ENCODE measurements around the gene CYP2W1. TPM values are rescaled to one million over a fixed set of nuclear protein-coding genes. Genes with fewer than 3 reads are reported as not detected.

CYP2W1 gene
- total RNA-seq, 4 donors from 2014 or later: 11.7 to 31.6 (median 19.3) TPM

DNA sequence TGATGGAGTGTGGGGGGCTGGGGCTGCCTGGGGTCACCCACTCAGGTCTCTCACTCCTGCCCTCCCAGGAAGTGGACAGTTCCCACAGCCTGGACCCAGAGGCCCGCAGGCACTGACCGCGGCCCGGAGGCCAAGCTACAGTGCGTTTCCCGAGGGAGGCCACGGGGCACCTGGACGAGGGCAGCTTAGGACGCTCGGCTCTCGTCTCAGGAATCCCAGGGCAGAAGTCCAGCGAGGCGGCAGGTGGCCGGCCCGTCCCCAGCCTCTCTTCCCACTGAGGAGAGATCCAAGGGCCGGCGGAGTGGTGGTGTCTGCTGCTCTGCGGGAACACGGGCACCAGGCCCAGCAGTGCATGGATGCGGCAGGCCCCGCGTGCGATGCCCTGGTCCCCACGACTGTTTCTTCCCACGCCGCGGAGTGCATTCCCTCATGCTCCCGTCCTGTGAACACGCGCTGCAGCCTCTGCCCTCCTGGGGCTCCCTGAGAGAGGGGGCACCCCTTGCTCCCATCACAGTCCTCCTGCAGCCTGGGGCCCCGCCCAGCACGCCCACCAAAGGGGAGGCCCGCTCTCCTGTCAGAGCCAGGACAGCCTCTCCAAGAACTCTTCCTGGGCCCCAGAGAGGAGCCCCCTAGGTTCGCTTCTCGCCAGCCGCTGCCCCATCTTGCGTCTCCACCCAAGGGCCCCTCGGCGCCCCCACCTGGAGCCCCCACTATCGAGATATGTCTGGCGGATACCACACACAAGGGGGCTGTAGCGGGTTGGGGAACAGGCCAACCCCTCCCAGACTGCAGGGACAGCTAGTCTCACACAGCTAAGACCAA, 37.0 kb downstream of the CYP2W1 start:
- no peak for DNase-seq (ENCODE audit: low spot score in 2 of 2)
- TF ChIP-seq POLR2A (IDR thresholded peaks at IDR 0.05): no peak
- TF ChIP-seq, protein P1, sequence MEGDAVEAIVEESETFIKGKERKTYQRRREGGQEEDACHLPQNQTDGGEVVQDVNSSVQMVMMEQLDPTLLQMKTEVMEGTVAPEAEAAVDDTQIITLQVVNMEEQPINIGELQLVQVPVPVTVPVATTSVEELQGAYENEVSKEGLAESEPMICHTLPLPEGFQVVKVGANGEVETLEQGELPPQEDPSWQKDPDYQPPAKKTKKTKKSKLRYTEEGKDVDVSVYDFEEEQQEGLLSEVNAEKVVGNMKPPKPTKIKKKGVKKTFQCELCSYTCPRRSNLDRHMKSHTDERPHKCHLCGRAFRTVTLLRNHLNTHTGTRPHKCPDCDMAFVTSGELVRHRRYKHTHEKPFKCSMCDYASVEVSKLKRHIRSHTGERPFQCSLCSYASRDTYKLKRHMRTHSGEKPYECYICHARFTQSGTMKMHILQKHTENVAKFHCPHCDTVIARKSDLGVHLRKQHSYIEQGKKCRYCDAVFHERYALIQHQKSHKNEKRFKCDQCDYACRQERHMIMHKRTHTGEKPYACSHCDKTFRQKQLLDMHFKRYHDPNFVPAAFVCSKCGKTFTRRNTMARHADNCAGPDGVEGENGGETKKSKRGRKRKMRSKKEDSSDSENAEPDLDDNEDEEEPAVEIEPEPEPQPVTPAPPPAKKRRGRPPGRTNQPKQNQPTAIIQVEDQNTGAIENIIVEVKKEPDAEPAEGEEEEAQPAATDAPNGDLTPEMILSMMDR (IDR thresholded peaks at IDR 0.05): no peak
- WGBS, 2 donors: 96% methylated on average over 41 to 42 of the region's 42 CpGs
- intact Hi-C loops (cut with DNase I; ENCODE audit: low total_unique reads): no loop called here
- no peak overlapping the region for H3K4me3 ChIP-seq (ENCODE audit: low read depth, poor library complexity, severe bottlenecking)

DNA sequence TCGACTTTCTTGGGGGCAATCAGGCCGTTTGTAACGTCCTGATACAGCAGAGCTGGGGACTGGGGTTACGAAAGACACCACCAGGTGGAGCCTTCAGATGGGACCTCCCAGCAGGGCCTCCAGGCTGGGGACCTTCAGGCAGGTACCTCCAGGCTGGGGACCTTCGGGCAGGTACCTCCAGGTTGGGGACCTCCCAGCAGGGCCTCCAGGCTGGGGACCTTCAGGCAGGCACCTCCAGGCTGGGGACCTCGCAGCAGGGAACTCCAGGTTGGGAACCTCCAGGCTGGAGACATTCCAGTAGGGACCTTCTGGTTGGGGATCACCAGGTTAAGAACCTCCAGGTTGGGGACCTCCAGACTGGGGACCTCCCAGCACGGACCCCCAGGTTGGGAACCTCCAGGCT, 37.9 kb downstream of the CYP2W1 start:
- TF ChIP-seq POLR2A (IDR thresholded peaks at IDR 0.05): no peak
- TF ChIP-seq, protein P1 (IDR thresholded peaks at IDR 0.05): no peak
- no peak for DNase-seq (ENCODE audit: low spot score in 2 of 2)
- intact Hi-C loops (cut with DNase I; ENCODE audit: low total_unique reads): no loop called here
- 84 to 92% methylated on average over 5 to 6 of the region's 7 CpGs for WGBS, 2 donors
- H3K4me3 ChIP-seq (ENCODE audit: low read depth, poor library complexity, severe bottlenecking): no peak overlapping the region

DNA sequence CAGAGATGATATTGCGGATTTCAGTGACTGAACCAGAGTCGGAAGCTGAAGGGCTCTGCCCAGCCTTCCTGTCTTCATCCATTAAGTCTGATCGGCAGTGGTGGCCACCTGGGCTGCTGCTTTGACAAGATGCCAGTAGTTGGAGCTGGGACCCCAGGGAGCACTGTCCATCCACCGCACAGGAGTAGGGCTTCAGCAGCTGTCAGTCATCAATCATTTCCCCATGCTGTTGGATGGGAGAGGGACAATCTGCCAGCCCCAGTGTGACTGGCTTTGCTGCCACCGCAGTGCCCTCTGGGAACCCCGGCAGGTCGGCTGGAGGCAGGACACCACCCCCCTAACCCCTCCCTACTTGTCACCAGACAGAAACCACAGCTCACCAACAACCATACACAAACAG, 38.4 kb downstream of the CYP2W1 start:
- TF ChIP-seq POLR2A (IDR thresholded peaks at IDR 0.05): no peak
- TF ChIP-seq, protein P1 (IDR thresholded peaks at IDR 0.05): no peak
- no peak for DNase-seq (ENCODE audit: low spot score in 2 of 2)
- intact Hi-C loops (cut with DNase I; ENCODE audit: low total_unique reads): no loop called here
- WGBS, 2 donors: 90 to 95% methylated on average over 4 to 7 of the region's 7 CpGs
- H3K4me3 ChIP-seq (ENCODE audit: low read depth, poor library complexity, severe bottlenecking): no peak overlapping the region

DNA sequence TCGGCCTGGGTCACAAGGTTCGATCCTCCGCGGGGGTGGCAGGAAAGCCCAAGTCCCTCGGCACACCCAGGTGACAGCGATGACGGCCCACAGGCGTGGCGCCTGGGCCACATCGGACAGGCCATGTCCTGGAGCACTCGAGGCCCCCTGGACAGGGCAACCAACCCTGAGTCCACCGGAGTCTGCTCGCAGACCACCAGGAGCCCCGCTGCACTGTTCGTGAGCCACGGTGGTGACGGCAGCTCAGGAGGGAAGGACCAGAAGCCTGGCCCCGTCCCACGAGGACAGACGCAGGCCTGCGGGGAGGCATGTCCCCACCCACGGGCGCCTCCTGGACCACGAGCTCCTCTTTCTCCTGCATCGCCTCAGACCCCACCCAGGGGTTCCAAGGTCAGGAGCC, 39.0 kb downstream of the CYP2W1 start:
- TF ChIP-seq, protein P1 (IDR thresholded peaks at IDR 0.05): no peak
- no peak for TF ChIP-seq POLR2A (IDR thresholded peaks at IDR 0.05)
- WGBS, 2 donors: 95% methylated on average over 19 to 25 of the region's 25 CpGs
- no peak for DNase-seq (ENCODE audit: low spot score in 2 of 2)

DNA sequence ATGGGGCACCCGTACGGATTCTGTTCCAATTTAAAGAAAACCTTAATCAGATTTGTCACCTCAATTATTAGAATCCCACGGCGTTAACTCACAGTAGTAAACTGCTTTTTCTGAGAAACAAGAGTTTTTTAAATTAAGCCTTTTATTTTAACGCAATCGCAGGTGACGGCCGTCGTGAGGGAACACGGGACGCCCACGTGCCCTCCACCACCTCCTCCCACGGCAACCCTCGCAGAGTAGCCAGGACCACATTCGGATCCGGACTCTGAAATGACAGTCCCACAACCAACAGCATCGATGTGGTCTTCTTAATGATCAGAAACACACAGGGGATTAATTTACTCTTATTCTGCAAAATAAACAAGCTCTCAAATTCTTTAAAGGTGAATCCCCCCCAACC, 39.4 kb downstream of the CYP2W1 start:
- no peak overlapping the region for H3K4me3 ChIP-seq (ENCODE audit: low read depth, poor library complexity, severe bottlenecking)
- intact Hi-C loops (cut with DNase I; ENCODE audit: low total_unique reads): no loop called here
- no peak for DNase-seq (ENCODE audit: low spot score in 2 of 2)
- TF ChIP-seq POLR2A (IDR thresholded peaks at IDR 0.05): no peak
- TF ChIP-seq, protein P1 (IDR thresholded peaks at IDR 0.05): no peak
- 96 to 97% methylated on average over 17 of the region's 17 CpGs for WGBS, 2 donors

More for the DNA sequence above, 39.0 kb downstream of the CYP2W1 start:
- H3K4me3 ChIP-seq (ENCODE audit: low read depth, poor library complexity, severe bottlenecking): no peak overlapping the region
- intact Hi-C loops (cut with DNase I; ENCODE audit: low total_unique reads): no loop called here
